ENCODE measurements around the gene EAF1. TPM values are rescaled to one million over a fixed set of nuclear protein-coding genes. Genes with fewer than 3 reads are reported as not detected.

The EAF1 gene
- total RNA-seq, 1 donor from 2014 or later, result 24.9 TPM

DNA sequence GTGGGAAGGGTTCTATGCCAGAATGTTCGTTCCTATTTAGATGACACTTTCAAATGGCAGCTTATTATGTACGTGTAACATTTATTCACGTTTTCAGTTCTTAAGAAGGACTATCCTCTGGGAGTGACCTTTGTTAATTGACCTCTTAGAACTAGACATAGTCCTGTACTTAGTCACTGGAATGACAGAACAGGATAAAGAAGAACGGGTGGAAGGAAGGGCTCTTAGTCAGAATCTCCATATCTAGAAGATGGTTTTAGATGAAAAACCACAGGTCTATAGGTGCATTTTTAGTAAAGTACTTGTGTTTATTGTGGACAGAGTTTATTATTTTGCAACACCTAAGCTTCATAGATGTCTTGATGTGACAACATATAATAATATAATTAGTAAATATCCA is 6.5 kb upstream of the EAF1 start:
- Mint-ChIP-seq H3K9me3 (no peaks in the 10 kb centered on the region), H3K4me3 (peak overlapping the region; percentile 21), H3K27ac (ENCODE audit: unreplicated experiment) (no peak overlapping the region), H3K36me3 (ENCODE audit: low read depth) (no peaks in the 10 kb centered on the region), H3K4me1 (peaks cover 10% of the 10 kb centered on the region), H3K27me3 (ENCODE audit: low read depth) (no peaks in the 10 kb centered on the region)
- TF ChIP-seq, protein P1, sequence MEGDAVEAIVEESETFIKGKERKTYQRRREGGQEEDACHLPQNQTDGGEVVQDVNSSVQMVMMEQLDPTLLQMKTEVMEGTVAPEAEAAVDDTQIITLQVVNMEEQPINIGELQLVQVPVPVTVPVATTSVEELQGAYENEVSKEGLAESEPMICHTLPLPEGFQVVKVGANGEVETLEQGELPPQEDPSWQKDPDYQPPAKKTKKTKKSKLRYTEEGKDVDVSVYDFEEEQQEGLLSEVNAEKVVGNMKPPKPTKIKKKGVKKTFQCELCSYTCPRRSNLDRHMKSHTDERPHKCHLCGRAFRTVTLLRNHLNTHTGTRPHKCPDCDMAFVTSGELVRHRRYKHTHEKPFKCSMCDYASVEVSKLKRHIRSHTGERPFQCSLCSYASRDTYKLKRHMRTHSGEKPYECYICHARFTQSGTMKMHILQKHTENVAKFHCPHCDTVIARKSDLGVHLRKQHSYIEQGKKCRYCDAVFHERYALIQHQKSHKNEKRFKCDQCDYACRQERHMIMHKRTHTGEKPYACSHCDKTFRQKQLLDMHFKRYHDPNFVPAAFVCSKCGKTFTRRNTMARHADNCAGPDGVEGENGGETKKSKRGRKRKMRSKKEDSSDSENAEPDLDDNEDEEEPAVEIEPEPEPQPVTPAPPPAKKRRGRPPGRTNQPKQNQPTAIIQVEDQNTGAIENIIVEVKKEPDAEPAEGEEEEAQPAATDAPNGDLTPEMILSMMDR (conservative IDR thresholded peaks at IDR 0.05), result no peak
- no peak for DNase-seq (ENCODE audit: low read depth, low spot score)

DNA sequence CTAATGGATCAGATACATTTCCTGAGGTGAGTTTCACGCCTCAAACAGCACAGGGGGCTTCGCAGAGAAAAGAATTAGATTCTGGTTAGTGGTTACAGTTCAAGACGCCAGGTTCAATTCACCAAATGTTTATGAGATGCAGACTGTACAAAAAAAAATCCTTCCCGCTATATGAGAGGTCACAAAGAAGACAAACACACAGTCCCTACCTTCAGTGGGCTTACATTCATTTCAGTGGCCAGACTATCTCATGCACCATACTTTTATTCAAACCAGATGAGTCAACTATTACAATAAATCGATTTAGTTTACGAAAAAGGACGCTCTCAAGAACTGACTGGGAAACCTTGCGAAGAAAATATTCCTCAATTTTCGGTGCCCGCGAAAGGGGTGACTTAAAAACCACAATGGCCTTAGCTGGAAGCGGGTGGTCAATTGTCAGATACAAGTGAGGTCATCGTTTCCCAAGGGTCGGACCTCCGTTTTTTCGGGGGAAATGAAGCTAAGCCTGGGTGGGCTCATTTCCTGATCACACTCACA is 749 bp upstream of the EAF1 start:
- Mint-ChIP-seq H3K36me3 (ENCODE audit: low read depth) (no peaks in the 10 kb centered on the region), H3K9me3 (no peaks in the 10 kb centered on the region), H3K27ac (ENCODE audit: unreplicated experiment) (peak overlapping the region; percentile 99), H3K4me1 (peaks cover 43% of the 10 kb centered on the region), H3K4me3 (peak overlapping the region; percentile 99), H3K27me3 (ENCODE audit: low read depth) (no peaks in the 10 kb centered on the region)
- DNase-seq (ENCODE audit: low read depth, low spot score), result no peak
- TF ChIP-seq, protein P1 (conservative IDR thresholded peaks at IDR 0.05), result no peak

DNA sequence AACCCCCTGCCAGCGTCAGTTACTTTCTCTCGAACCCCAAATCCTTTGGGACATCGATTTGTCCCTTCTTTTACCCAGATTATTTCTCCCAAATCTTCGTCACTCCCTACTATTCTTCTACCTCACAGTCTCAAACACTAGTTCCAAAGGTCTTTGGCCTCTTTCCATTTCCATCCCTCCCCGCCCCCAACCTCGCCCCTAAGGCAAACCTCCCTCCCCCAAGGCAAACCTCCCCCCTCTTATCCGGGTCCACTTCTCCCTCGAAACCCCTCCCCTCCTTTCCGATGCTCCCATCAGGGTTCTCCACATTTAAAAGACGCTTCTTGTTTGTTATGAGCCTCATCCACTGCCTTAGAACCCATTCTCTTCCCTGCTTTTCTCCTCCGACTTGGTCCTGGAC is 583 bp downstream of the EAF1 start:
- TF ChIP-seq, protein P1 (conservative IDR thresholded peaks at IDR 0.05), result no peak
- DNase-seq (ENCODE audit: low read depth, low spot score), result no peak
- Mint-ChIP-seq H3K4me3 (peak overlapping the region; percentile 99), H3K27me3 (ENCODE audit: low read depth) (no peaks in the 10 kb centered on the region), H3K36me3 (ENCODE audit: low read depth) (no peaks in the 10 kb centered on the region), H3K27ac (ENCODE audit: unreplicated experiment) (peak overlapping the region; percentile 99), H3K4me1 (peaks cover 43% of the 10 kb centered on the region), H3K9me3 (no peaks in the 10 kb centered on the region)

DNA sequence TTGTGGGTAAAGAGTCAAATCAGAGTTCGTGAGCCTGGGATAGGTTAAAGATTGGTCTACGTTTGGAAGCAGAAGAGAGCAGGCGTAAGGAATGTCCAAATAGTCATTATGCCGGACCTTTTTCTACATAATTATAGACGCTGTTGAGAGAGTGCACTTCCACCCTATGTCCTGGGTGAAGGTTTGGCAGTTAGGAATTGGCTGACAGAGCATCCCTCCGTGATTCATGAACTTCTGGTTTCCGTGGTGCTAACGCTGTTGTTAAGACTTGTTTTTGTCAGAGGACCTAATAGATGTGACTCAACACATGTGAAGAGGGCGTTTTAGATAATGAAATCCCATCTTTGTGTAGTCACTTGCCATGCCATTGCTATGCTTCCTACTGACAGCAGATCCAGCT is 1.1 kb downstream of the EAF1 start:
- peaks cover 43% of the 10 kb centered on the region for H3K4me1 Mint-ChIP-seq
- no peaks in the 10 kb centered on the region for H3K36me3 Mint-ChIP-seq (ENCODE audit: low read depth)
- no peaks in the 10 kb centered on the region for H3K27me3 Mint-ChIP-seq (ENCODE audit: low read depth)
- peak overlapping the region; percentile 99 for H3K4me3 Mint-ChIP-seq
- no peaks in the 10 kb centered on the region for H3K9me3 Mint-ChIP-seq
- H3K27ac Mint-ChIP-seq (ENCODE audit: unreplicated experiment), result no peak overlapping the region
- DNase-seq (ENCODE audit: low read depth, low spot score), result no peak
- TF ChIP-seq, protein P1 (conservative IDR thresholded peaks at IDR 0.05), result no peak

DNA sequence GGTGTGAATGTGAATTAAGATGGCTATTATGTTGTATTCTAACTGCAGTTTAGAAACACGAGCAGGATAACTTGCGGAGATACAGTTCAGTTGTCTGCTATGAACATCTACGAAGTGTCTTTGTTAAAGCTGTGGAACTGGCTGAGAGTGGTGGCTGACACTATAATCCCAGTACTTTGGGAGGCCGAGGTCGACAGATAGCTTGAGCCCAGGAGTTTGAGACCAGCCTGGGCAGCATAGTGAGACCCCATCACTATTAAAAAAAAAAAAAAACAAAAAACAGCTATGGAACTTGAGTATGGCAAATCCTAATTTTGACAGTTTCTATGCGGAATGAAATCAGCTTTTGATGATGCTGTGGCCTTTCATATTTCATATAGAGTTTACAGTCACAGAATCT is 1.7 kb downstream of the EAF1 start:
- H3K4me3 Mint-ChIP-seq, result peak overlapping the region; percentile 99
- no peaks in the 10 kb centered on the region for H3K27me3 Mint-ChIP-seq (ENCODE audit: low read depth)
- no peak for DNase-seq (ENCODE audit: low read depth, low spot score)
- peaks cover 43% of the 10 kb centered on the region for H3K4me1 Mint-ChIP-seq
- H3K27ac Mint-ChIP-seq (ENCODE audit: unreplicated experiment), result no peak overlapping the region
- no peaks in the 10 kb centered on the region for H3K9me3 Mint-ChIP-seq
- H3K36me3 Mint-ChIP-seq (ENCODE audit: low read depth), result no peaks in the 10 kb centered on the region
- TF ChIP-seq, protein P1 (conservative IDR thresholded peaks at IDR 0.05), result no peak
